ENCODE measurements around the gene MED20.

DNA sequence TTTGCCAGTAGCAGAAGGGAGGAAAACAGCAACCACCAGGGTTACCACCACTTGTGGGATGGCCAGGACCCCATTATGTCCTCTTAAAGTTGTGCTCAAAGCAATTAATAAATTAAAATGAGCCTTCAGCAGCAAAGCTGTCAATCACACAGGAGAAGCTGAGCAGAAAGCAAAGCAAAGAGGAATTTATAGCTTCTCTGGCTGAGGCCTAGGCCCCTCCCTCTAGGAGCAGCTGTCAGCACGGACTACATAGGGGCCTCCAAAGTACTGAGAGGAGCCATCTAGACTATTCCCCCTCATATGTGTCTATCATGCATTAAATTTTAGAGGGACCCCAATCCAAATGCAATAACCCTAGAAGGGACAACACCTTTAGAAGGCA lies 14.2 kb upstream of the MED20 start:
- TF ChIP-seq, protein P1, sequence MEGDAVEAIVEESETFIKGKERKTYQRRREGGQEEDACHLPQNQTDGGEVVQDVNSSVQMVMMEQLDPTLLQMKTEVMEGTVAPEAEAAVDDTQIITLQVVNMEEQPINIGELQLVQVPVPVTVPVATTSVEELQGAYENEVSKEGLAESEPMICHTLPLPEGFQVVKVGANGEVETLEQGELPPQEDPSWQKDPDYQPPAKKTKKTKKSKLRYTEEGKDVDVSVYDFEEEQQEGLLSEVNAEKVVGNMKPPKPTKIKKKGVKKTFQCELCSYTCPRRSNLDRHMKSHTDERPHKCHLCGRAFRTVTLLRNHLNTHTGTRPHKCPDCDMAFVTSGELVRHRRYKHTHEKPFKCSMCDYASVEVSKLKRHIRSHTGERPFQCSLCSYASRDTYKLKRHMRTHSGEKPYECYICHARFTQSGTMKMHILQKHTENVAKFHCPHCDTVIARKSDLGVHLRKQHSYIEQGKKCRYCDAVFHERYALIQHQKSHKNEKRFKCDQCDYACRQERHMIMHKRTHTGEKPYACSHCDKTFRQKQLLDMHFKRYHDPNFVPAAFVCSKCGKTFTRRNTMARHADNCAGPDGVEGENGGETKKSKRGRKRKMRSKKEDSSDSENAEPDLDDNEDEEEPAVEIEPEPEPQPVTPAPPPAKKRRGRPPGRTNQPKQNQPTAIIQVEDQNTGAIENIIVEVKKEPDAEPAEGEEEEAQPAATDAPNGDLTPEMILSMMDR (IDR thresholded peaks at IDR 0.05), result no peak
- no peak for TF ChIP-seq POLR2AphosphoS5 (IDR thresholded peaks at IDR 0.05)

Measured in stomach (tissue), 4 donors.